ENCODE data around the gene MCEMP1. TPM values are rescaled to one million over a fixed set of nuclear protein-coding genes. Genes with fewer than 3 reads are reported as not detected.

The MCEMP1 gene
- total RNA-seq, 4 donors from 2014 or later = not detected

- intact Hi-C loops (cut with DNase I; ENCODE audit: low total_unique reads) = no loop called here
- H3K4me3 ChIP-seq (ENCODE audit: low read depth, poor library complexity, severe bottlenecking) = no peak overlapping the region
- TF ChIP-seq CTCF (IDR thresholded peaks at IDR 0.05) (no peak), POLR2A (IDR thresholded peaks at IDR 0.05) (no peak)
- 55 to 56% methylated on average over 12 of the region's 12 CpGs for WGBS, 2 donors
- DNase-seq (ENCODE audit: low spot score in 2 of 2) = no peak
These were observed 900 bp downstream of the MCEMP1 start for GRCh38 chr19:7677669-7678311.

GRCh38 chr19:7678971-7679751, 2.3 kb downstream of the MCEMP1 start:
- DNase-seq (ENCODE audit: low spot score in 2 of 2) = no peak
- intact Hi-C loops (cut with DNase I; ENCODE audit: low total_unique reads) = no loop called here
- 38 to 40% methylated on average over 28 to 30 of the region's 30 CpGs for WGBS, 2 donors
- TF ChIP-seq CTCF (IDR thresholded peaks at IDR 0.05) (no peak), POLR2A (IDR thresholded peaks at IDR 0.05) (no peak)
- no peak overlapping the region for H3K4me3 ChIP-seq (ENCODE audit: low read depth, poor library complexity, severe bottlenecking)

GRCh38 chr19:7679771-7680605, 3.1 kb downstream of the MCEMP1 start:
- intact Hi-C loops (cut with DNase I; ENCODE audit: low total_unique reads) = loop anchor here (2.0 to 10.0 kb wide), 2 partner anchors 111 to 325 kb away; no protein-coding TSS in a partner anchor
- 40 to 43% methylated on average over 22 of the region's 22 CpGs for WGBS, 2 donors
- H3K4me3 ChIP-seq (ENCODE audit: low read depth, poor library complexity, severe bottlenecking) = no peak overlapping the region
- TF ChIP-seq CTCF (IDR thresholded peaks at IDR 0.05) (no peak), POLR2A (IDR thresholded peaks at IDR 0.05) (no peak)
- DNase-seq (ENCODE audit: low spot score in 2 of 2) = no peak

- peak; percentile 67 to 96 for DNase-seq (ENCODE audit: low spot score in 2 of 2)
- no peak for TF ChIP-seq POLR2A (IDR thresholded peaks at IDR 0.05)
- TF ChIP-seq CTCF (IDR thresholded peaks at IDR 0.05) = no peak
- intact Hi-C loops (cut with DNase I; ENCODE audit: low total_unique reads) = loop anchor here (2.0 to 10.0 kb wide), 2 partner anchors 112 to 326 kb away; no protein-coding TSS in a partner anchor
- 1 to 2% methylated on average over 23 to 27 of the region's 79 CpGs for WGBS, 2 donors
- peak within 1 kb of the TSS; percentile 95 for H3K4me3 ChIP-seq (ENCODE audit: low read depth, poor library complexity, severe bottlenecking)
These were observed 3.9 kb downstream of the MCEMP1 start, which contains the start of gene TRAPPC5 for GRCh38 chr19:7680606-7681339. Gene TRAPPC5 (plus strand): TSS chr19:7680833. CDS start chr19:7682254, 1,421 bp downstream.

Data from lower leg skin (tissue), 4 donors.